ENCODE data around the gene FANCE. TPM values are rescaled to one million over a fixed set of nuclear protein-coding genes. Genes with fewer than 3 reads are reported as not detected.

The FANCE gene
- total and polyA plus RNA-seq, 9 of the 15 experiments (the other 6 are each of a cell fraction or from before 2014, with no cell fraction given), result 5.7 to 30.2 (median 17.0) TPM

DNA sequence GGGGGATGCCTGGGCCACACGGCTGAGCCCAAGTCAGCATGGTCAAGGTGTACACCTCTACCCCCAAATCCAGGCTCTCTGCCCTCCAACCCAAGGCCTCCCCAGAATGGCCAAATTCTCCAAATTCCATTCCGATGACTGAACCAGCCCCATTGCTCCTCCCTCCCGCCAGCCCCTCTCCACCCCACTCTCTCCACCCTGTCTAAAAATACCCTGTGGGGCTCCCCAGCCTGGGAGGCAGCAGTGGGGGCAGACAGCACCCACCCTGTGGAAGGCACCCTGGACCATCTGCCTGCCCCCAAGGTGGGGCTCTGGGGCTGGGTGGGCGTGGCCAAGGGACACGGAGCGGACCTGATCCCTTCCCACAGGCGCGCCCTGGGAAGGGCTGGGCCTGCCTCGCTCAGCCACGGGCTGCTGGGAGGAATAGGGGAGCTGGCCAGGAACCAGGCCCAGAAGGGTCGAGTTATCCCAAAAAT, 33.3 kb downstream of the FANCE start (continued):
- TF ChIP-seq, protein P1, sequence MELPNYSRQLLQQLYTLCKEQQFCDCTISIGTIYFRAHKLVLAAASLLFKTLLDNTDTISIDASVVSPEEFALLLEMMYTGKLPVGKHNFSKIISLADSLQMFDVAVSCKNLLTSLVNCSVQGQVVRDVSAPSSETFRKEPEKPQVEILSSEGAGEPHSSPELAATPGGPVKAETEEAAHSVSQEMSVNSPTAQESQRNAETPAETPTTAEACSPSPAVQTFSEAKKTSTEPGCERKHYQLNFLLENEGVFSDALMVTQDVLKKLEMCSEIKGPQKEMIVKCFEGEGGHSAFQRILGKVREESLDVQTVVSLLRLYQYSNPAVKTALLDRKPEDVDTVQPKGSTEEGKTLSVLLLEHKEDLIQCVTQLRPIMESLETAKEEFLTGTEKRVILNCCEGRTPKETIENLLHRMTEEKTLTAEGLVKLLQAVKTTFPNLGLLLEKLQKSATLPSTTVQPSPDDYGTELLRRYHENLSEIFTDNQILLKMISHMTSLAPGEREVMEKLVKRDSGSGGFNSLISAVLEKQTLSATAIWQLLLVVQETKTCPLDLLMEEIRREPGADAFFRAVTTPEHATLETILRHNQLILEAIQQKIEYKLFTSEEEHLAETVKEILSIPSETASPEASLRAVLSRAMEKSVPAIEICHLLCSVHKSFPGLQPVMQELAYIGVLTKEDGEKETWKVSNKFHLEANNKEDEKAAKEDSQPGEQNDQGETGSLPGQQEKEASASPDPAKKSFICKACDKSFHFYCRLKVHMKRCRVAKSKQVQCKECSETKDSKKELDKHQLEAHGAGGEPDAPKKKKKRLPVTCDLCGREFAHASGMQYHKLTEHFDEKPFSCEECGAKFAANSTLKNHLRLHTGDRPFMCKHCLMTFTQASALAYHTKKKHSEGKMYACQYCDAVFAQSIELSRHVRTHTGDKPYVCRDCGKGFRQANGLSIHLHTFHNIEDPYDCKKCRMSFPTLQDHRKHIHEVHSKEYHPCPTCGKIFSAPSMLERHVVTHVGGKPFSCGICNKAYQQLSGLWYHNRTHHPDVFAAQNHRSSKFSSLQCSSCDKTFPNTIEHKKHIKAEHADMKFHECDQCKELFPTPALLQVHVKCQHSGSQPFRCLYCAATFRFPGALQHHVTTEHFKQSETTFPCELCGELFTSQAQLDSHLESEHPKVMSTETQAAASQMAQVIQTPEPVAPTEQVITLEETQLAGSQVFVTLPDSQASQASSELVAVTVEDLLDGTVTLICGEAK (IDR thresholded peaks at IDR 0.05), result no peak
- TF ChIP-seq, protein P1 (CRISPR knock-in tag; IDR thresholded peaks at IDR 0.05), result no peak
- TF ChIP-seq TAF1 (IDR thresholded peaks at IDR 0.05; ENCODE audit: control insufficient read depth, extremely low read depth, insufficient read depth, low read length, severe bottlenecking) (no peak), MAFK (IDR thresholded peaks at IDR 0.05; ENCODE audit: low read length) (no peak), BACH1 (tag; IDR thresholded peaks at IDR 0.05) (no peak), DDX20 (tag; IDR thresholded peaks at IDR 0.05; ENCODE audit: low read depth) (no peak), ILF3 (IDR thresholded peaks at IDR 0.05; ENCODE audit: borderline replicate concordance) (no peak), ZNF217 (CRISPR knock-in tag; IDR thresholded peaks at IDR 0.05) (no peak), ZNF212 (CRISPR knock-in tag; IDR thresholded peaks at IDR 0.05) (no peak), POLR2G (IDR thresholded peaks at IDR 0.05; ENCODE audit: low read depth, low read length) (peak; percentile 3; the same call in 1 of the 2 replicates), ZNF77 (CRISPR knock-in tag; IDR thresholded peaks at IDR 0.05) (no peak), ZNF695 (CRISPR knock-in tag; IDR thresholded peaks at IDR 0.05) (no peak)
- TF ChIP-seq, protein P2, sequence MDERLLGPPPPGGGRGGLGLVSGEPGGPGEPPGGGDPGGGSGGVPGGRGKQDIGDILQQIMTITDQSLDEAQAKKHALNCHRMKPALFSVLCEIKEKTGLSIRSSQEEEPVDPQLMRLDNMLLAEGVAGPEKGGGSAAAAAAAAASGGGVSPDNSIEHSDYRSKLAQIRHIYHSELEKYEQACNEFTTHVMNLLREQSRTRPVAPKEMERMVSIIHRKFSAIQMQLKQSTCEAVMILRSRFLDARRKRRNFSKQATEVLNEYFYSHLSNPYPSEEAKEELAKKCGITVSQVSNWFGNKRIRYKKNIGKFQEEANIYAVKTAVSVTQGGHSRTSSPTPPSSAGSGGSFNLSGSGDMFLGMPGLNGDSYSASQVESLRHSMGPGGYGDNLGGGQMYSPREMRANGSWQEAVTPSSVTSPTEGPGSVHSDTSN (CRISPR knock-in tag; IDR thresholded peaks at IDR 0.05; ENCODE audit: low read depth), result no peak
- TF ChIP-seq, protein P2 (tag; conservative IDR thresholded peaks at IDR 0.05; ENCODE audit: low read depth), result no peak
- TF ChIP-seq, protein P3, sequence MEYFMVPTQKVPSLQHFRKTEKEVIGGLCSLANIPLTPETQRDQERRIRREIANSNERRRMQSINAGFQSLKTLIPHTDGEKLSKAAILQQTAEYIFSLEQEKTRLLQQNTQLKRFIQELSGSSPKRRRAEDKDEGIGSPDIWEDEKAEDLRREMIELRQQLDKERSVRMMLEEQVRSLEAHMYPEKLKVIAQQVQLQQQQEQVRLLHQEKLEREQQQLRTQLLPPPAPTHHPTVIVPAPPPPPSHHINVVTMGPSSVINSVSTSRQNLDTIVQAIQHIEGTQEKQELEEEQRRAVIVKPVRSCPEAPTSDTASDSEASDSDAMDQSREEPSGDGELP (CRISPR knock-in tag; IDR thresholded peaks at IDR 0.05; ENCODE audit: borderline replicate concordance), result peak; percentile 34; the same call in 1 of the 2 replicates
